D341Med (cell line): Measurements from ENCODE around the gene PTGDS.

Experiments used
- DNase-seq: peaks from one replicate; pipeline ENCODE4 v3.0.0; 2012; ENCODE audit warnings: low spot score

PTGDS gene

DNA sequence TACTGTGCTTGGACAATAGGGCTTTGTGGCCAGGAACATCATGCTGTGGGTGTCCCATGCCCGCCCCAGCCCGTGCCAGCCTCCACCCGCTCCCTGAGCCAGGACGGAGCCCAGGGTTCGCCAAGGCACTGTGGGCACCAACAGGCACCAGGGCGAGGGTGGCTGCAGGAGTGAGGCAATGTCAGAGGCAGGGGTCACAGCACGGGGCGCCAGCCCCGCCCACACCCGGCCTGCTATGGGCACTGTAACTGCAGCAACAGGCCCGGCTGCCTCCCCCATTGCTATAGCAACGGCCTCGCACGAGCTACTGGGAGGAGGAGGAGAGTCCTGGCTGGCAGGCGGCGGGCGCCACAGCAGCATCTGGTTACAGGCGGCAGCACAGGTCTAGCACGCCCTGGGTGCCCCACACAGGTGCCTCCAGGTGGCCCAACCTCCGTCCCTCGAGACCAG is 48.2 kb downstream of the PTGDS start:
- DNase-seq: no peak

DNA sequence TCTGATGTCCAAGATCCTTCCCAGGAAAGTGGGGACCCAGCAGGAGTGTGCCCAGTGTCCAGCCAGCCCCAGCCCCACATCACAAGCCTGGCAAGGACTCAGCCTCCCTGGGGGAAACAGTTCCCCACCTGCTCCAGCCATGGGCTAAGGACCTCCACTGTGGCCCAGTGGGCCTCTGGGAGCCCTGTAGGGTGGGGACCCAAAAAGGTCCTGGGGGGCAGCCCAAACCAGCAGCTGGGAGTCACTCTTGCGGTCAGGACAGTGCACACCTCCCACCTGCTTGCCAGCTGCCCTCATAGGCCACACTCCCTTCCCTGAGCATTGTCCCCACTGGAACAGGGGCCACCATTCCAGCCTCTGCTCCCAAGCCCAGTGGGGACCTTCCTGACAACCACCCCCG is 49.1 kb downstream of the PTGDS start:
- DNase-seq: no peak

DNA sequence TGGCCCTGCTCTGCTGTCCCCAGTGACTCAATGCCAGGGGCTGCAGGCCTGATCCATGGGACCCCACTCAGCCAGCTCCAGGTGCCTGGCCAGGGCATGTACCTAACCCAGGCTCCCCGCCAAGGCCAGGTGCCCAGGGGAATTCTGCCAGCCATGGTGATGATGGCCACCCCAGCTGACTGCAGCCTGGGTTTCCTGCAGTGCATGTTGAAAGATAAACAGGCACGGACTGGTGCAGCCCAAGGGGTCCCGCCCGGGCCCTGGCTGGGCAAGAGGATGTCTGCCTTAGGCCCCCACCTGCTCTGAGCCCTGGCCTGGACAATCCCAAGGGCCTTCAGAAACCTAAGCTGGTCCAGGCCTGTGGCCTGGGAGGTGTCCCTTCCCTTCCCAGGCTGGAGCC is 49.5 kb downstream of the PTGDS start:
- DNase-seq: no peak

DNA sequence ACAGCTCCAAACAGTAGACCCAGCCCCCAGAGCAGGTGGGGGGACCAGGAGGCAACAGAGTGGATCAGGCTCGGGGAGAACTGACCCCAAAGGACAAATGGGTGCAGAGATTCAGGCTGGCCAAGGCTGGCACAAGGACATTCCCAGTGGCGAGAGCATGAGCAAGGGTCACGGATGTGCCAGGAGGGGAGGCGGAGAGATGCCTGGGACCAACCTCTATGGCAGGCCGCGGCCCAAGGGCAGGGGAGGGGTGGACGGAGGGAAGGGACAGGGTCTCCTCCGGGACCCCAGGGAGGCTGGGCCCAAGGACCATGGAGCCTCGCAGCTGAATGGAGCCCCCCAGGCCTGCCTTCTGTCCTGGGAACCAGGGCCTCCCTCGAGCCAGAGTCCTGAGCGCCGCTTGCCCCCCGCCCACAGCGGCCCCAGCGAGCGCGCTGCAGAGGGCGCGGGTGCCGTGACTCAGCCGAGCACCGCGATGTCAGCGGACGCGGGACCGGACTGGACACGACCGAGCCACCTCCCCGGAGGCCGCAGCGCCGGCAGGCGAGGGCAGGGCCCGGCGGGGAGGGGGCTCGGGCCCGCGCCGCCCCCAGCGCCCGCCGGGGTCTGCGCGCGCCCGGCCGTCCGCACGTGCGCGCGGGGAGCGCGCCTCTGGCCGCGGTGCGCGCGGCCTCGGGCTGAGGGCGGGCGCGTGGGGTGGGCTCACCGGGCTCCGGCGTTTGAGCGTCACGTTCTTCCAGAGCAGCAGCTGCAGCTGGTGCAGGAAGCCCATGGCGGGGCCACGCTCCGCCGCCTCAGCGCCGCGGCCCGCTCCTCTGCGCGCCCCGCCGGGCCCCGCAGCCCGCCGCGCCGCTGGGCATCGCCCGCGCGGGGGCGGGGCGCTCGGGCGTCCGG is 50.3 kb downstream of the PTGDS start, which contains the start of gene ABCA2:
Gene ABCA2, minus strand, starts transcription at position 869 of the 894 bp plus-strand sequence. Its CDS starts 97 bp downstream, at position 772.
- DNase-seq: no peak

DNA sequence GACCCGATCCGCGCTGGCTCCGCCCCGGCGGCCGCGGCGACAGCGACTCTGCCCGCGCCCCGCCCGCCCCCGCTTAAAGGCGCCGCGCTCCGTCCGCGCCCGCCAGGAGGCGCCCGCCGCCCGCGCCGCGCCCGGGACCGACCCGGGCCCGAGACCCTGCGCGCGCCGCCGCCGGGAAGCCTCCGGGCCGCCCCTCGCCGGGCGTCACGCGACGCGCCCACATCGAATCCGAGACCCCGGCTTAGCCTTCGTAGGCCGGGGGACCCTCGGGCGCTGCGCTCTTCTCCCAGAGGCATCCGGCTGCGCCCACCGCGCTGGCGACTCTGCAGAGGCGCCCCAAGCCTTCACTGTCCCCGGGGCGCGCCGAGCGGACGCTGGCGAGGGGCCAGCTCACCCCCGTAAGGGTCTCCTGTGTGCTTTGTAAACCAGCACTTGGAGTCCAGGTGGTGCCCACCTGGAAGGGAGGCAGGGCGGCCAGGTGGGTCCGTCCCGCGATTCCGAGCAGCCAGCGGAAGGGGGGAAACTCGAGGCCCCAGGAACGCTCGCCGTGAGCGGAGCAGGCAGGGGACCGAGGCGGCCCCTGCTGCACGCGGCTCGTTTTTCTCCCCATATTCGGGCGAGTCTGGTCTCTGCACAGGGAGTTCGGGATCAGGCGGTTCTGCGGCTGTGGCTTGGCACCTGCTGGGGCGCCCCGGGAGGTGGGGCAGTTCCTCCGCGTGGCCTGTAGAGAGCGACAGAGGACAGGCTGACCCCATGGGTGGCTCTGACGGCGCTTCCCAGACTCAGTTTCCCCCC is 51.2 kb downstream of the PTGDS start:
- peak; percentile 95 for DNase-seq

DNA sequence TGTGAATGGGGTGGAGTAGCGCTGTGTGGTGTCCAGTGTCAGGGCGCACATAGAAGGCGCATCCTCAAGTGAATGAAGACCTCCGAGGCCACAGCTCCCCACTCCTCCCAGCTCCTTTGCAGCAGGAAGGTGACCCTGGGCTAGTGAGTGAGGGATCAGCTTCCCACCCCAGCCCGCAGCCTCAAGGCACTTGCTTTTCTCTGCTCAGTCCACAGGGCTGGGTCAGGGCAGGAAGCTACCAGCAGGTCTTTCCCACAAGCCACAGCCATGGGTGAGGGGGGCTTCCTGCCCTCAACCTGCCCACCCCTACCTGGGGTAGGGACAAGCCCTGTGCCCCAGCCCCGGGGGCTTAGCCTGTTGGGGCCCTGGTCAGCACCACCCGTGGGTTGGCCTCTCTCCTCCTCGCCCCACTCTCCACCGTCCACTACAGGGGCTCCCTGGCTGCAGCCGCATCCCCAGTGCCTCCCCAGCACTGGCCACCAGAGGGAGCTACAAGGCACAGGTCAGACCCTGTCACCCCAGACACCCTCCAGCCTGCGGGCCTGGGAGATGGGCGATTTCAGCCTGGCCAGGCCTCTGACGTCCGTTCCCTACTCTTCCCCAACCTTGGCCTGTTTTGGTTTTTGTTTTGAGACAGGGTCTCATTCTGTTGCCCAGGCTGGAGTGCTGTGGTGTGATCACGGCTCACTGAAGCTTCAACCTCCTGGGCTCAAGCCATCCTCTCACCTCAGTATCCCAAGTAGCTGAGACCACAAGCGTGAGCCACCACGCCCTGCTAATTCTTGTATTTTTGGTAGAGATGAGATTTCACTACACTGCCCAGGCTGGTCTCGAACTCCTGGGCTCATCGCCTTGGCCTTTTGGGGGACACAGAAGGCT is 52.0 kb downstream of the PTGDS start:
- peak; percentile 76 for DNase-seq

DNA sequence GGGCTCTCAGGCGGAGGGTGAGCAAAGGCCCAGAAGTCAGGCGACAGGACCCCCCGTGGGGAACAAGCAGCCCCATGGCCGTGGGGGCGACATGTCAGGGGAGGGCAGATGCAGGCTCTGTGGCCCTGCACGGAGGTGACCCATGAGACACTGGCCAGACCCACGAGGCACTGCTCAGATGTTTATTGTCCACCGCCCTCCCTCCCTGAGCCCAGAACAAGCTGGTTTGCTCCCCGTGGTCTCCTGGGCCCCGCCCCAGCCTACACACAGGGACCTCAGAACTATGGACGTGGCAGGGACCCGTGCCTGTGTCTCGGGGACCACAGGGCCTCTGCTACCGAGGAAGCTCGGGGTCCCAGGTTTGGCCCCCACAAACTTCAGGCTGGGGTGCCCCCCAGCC is 52.7 kb downstream of the PTGDS start:
- no peak for DNase-seq

DNA sequence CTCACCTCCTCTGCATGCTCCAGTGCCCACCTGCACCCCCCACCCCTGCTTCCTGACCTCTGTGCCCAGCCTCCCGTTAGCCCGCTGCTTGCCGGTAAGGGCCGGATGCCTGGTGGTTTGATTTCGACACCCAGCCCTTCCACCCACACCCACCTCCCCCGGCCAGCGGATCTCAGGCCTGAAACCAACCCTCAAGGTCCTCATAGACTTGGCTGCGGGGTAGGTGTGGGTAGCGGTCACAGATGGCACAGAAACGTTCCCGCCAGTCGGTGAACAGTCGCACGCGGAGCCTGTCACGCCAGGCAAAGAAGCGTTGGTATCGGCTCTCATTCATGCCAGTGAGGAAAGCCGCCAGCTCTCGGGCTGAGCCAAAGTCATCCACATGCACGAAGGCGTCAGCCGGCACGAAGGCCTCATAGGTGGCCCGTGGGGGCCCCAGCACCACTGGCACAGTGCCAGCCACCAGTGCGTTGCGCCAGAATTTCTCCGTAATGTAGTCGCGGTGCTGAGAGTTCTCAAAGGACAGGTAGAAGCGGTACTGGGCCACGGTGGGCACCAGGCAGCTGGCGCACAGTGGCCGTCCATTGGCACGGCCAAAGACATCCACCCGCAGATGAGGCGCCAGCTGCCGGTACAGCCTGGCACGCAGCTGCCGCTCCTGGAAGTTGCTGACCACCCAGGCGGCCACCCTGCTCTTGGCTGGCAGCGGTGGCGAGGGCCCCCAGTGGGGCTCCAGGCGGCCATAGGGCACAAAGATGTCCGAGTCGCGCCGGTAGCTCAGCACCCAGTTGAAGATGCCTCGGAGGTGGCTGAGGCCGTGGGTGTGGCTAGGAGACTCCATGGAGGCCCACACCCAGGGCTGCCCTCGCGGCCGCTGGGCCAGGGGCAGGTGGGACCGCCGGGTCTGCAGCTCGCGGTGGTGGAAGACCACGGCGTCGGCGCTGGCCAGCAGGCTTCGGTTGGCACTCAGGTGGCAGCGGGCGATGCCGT is 53.5 kb downstream of the PTGDS start:
- DNase-seq: no peak
